NCI-H146 (cell line): Measurements from ENCODE around the gene KCNA10.
"Not testable (repeated sequence)": the region's sequence is repeated elsewhere in the genome, so short reads cannot be mapped to it uniquely, and the experiment has no call there.

Source experiments
- DNase-seq: peaks from one replicate; lab custom pipeline; 2025; lab: John Stamatoyannopoulos, UW

KCNA10 gene

GRCh38 chr1:110533230-110533629, 14.3 kb upstream of the KCNA10 start:
- peak; percentile 48 for DNase-seq

DNA sequence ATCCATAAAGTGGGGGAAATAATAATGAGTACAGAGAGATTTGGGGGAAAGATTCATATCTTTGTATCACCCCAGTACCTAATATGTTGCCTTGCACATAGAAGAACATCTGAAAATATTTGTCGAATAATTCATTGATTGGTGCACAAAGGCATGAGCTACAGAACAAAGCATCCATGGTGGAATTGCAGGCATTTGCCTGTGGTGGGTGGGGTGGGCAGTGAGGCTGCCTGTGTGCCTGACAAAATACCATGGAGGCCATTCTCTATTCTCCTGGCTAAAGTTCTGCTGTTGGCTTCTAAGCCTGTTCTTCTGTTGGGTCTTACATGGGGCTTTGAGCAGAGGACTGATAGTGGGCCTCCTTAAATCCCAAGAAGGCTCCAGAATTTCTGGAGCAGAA, 10.0 kb upstream of the KCNA10 start:
- DNase-seq = no peak

DNA sequence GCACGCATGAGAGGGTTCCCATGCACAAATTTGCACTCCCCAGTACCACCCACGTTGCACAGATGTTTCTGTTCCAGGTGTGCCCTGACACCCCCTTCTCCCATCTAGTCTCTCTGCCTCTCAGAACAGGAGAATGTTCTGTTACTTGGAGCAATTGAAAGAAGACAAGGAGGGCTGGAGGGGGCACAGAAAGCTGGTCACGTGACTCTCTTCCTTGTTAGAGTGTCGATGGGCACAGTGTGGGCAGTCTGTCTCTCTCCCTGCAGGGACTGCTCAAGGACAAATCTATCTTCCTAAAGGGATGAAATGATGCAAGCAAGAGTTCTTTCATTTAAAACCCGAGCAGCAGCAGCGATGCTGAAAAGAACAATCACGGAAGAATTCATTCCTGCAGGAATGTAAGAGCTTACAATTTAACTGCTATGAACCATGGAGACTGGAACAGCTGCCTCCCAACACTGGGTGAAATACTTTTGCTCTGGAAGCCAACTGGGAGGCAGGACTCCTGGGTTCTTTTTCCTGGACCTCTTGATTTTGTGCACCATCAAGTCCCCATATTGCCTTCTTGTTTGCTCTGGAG, 7.3 kb upstream of the KCNA10 start:
- DNase-seq = no peak

DNA sequence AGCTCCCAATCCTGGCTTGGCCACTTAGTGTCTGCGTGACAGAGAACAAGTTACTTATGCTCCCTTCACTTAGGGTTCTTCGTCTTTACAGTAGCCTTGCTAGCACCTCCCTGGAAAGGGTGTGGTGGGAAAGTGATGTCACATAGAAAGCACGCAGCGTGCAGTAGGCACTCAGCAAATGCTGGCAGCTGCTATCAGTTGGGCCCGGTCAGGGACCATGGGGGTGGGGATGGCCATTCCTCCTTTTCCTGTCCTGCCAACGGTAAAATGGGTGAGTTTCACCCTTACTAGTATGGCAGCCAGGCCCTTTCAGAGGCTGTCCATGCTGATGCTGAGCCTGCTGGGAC, 6.2 kb upstream of the KCNA10 start:
- DNase-seq = no peak

- peak; percentile 75 for DNase-seq
Observed at GRCh38 chr1:110524311-110525248, 5.6 kb upstream of the KCNA10 start.

DNA sequence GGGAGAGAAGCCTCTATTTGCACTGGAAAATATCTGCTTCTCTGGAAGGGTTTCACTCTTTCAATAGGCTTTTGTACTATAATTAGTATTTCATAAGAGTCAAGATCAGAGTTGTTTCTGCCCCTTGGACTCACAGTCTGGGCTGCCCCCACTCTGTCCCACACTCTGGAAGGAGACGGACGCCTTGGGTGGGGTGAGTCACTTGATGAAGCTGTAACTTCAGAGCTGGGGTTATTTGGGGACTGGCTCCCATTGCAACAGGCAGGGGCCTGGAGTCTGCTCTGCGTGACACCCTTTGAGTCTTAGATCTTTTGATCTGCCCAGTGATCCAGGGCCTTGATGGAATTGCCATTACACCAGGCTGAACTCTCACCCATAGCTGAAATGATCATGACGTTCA, 4.0 kb upstream of the KCNA10 start:
- DNase-seq = no peak

DNA sequence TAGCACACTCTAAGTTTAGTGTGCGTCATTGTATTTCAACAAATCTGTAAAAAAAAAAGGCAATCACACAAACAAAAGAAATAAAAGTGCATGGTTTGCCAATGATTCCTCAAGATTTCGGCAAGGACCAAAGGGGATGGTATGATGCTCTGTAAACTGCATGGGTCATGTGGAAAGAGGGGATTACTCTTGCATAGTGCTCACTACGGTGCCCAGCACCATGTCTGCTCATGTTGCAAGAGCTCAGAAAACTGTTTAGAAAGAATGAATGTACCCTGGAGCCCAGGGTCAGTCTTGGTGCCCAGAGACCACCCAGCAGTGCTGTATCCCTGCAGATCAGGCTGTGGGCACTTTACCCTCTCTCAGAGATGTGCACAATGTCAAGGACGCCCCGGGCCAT, 3.6 kb upstream of the KCNA10 start:
- no peak for DNase-seq

GRCh38 chr1:110520827-110521226, 1.9 kb upstream of the KCNA10 start:
- no peak for DNase-seq

DNA sequence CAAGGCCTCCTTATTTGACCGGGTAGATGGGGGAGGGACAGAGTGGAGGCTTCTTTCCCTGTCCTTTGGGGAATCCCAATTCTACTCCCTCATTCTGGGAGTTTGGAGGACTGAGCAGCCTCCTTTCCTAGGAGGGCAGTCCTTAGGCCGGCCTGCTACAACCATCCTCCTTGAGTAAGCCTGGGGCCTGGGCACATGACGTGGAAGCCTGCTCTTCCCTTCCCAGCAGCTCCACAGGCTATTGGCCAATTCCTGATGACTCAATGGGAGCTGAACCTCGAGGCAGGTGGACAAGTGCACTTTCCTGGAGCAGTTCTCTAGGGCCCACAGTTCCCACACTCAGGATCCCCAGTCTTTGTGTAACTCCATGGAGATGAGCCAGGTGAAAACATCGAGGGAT, 3.1 kb downstream of the KCNA10 start:
- no peak for DNase-seq

- DNase-seq = no peak
Observed at GRCh38 chr1:110515041-110515440, 3.9 kb downstream of the KCNA10 start.

- peak; percentile 71 for DNase-seq
Observed at GRCh38 chr1:110513511-110513910, 5.5 kb downstream of the KCNA10 start.

- DNase-seq = no peak
Observed at GRCh38 chr1:110511436-110511835, 7.5 kb downstream of the KCNA10 start.

DNA sequence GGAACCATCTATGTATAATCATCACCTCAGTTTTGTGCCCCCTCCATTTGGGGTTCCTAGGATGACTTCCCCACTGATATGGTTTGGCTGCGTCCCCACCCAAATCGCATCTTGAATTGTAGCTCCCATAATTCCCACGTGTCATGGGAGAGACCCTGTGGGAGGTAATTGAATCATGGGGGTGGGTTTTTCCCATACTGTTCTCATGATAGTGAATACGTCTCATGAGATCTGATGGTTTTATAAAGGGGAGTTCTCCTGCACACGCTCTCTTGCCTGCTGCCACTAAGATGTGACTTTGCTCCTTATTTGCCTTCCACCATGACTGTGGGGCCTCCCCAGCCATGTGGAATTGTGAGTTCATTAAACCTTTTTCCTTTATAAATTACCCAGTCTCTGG, 8.1 kb downstream of the KCNA10 start:
- not testable (repeated sequence) for DNase-seq

DNA sequence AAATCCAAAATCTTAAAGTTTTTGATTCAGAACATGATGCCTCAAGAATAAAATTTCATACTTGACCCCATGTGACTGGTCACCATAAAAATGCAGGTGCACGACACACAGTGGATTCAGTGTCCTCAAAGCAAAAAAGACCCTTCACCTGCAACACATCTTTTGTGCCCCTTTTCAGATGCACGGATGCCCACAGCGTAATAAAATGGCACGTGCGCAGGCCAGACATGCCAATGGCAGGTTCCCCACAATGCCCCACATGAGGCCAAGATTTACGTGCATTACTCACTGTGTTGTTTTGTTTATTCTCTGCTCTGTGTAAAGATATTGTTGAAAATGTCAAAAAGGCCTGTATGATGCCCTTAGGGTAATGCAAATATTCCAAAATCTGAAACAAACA, 9.3 kb downstream of the KCNA10 start:
- DNase-seq = no peak

GRCh38 chr1:110508028-110508940, 10.7 kb downstream of the KCNA10 start:
- no peak for DNase-seq

- no peak for DNase-seq
Observed at GRCh38 chr1:110506541-110506940, 12.4 kb downstream of the KCNA10 start.

- DNase-seq = no peak
Observed at GRCh38 chr1:110505596-110505995, 13.4 kb downstream of the KCNA10 start.

- no peak for DNase-seq
Observed at GRCh38 chr1:110504226-110504625, 14.7 kb downstream of the KCNA10 start.

DNA sequence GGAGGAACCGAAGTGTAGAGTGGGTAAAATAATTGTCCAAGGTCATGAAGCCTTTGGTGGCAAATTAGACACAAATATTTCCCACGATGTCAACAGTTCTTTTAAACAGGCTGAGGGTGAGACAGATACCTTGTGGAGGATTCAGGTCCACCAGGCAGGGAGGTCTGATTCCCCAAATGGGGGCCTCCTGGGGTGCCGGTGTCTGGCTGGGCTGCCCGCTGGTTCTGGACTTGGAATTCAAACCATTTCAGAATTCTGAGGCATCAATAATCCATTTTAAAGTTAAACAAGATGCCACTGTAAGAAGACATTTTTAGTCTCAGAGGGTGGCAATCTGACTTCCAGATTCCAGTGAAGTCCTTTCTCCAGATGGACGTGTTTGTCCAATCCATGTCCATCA, 15.5 kb downstream of the KCNA10 start:
- DNase-seq = no peak

DNA sequence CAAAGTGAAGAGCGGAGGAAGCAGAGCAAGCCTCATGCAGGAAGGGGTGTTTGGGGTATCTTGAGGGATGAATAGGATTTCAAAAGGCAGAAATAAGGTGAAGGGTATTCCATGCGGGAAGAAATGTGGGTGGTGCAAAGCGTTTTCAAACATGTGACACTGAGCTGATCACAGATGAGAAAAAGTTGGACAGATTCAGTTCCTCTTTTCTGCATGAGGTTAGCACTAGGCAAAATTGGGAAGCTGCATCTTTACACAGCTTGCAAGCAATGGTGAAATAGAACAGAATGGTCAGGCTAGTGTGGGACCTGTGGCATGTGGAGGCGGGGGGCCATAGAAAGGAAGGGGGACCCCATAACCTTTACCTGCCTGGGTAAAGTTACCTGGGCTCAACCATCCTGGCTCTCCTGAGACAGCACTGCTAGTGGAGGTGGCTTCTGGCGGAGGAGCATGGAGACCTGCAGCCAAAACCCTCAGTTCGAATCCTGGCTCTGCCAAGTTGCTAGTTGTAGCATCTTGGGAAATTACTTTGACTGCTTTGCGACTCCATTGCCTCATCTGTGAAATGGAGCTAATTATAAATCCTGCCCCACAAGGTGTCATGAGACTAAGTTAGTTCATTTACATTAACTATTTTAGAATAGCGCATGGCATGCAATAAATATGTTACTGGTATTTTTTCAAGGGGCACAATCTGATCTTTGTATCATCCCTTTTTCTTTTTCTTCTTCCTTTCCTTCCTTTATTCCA, 16.4 kb downstream of the KCNA10 start:
- no peak for DNase-seq

- peak; percentile 7 for DNase-seq
Observed at GRCh38 chr1:110501488-110502132, 17.4 kb downstream of the KCNA10 start.
